Fibroblast of pulmonary artery (primary cell): ENCODE data around the gene ZNF827.

Source experiments
- DNase-seq: peaks from one replicate; pipeline ENCODE4 v3.0.0-alpha.2; 2010; ENCODE audit warnings: low read depth
- H3K4me3 ChIP-seq: replicated peaks from 2 replicates; pipeline ENCODE4 v1.5.1; 2011; ENCODE audit warnings: low read depth, mild to moderate bottlenecking, control low read depth, low read length, moderate library complexity
- CTCF ChIP-seq: IDR thresholded peaks from 2 replicates; pipeline ENCODE4 v1.5.1; 2011; ENCODE audit warnings: mild to moderate bottlenecking, control low read depth, low read length, inconsistent platforms; ENCODE audit errors: missing control alignments

The ZNF827 gene

GRCh38 chr4:145867406-145867805, 71.2 kb downstream of the ZNF827 start:
- no peak overlapping the region for H3K4me3 ChIP-seq
- no peak for DNase-seq
- TF ChIP-seq CTCF, result no peak

GRCh38 chr4:145866991-145867390, 71.6 kb downstream of the ZNF827 start:
- no peak for TF ChIP-seq CTCF
- H3K4me3 ChIP-seq, result no peak overlapping the region
- DNase-seq, result no peak

GRCh38 chr4:145865274-145865941, 73.2 kb downstream of the ZNF827 start:
- H3K4me3 ChIP-seq, result no peak overlapping the region
- no peak for DNase-seq
- TF ChIP-seq CTCF, result no peak

- DNase-seq, result no peak
- H3K4me3 ChIP-seq, result no peak overlapping the region
- no peak for TF ChIP-seq CTCF
Measured at GRCh38 chr4:145863191-145863590, 75.4 kb downstream of the ZNF827 start.

- no peak for TF ChIP-seq CTCF
- no peak overlapping the region for H3K4me3 ChIP-seq
- DNase-seq, result no peak
Measured at GRCh38 chr4:145861336-145862318, 77.0 kb downstream of the ZNF827 start.

GRCh38 chr4:145860897-145861296, 77.7 kb downstream of the ZNF827 start:
- H3K4me3 ChIP-seq, result no peak overlapping the region
- no peak for DNase-seq
- no peak for TF ChIP-seq CTCF
